ENCODE results near the gene GSTT2B. TPM values are rescaled to one million over a fixed set of nuclear protein-coding genes. Genes with fewer than 3 reads are reported as not detected.

Gene GSTT2B
- polyA plus RNA-seq, 3 donors, result 0.25 to 0.72 TPM; not detected in 1

DNA sequence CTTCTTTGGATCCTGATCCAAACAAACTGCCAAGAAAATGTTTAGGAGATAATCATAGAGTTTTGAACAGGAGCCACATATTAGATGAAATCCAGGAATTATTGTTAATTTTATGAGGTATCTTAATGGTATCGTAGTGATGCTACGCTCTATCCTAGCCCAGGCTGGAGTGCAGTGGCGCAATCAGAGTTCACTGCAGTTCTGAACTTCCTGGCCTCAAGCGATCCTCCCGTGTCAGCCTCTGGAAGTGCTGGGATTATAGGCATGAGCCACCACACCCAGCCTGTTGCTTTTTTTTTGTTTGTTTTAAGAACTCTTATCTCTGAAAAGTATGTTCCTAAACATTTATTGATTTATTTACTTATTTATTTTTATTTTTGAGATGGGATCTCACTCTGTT is 41.9 kb upstream of the GSTT2B start:
- H3K27ac Mint-ChIP-seq, result no peak overlapping the region
- H3K4me3 Mint-ChIP-seq, result no peak overlapping the region
- no peaks in the 10 kb centered on the region for H3K36me3 Mint-ChIP-seq
- no peak for TF ChIP-seq CTCF (IDR thresholded peaks at IDR 0.05)
- Histone ChIP-seq H3K4me3 (replicated peaks in 1 of 3; ENCODE audit: low read depth in 2 of 3, low read length in 3 of 3) (no peak overlapping the region), H3K9me3 (replicated peaks in 1 of 2; ENCODE audit: control insufficient read depth in 1 of 2, insufficient read depth in 1 of 2, low read length in 2 of 2) (no peaks in the 10 kb centered on the region), H4K20me1 (ENCODE audit: insufficient read depth, low read length) (no peaks in the 10 kb centered on the region), H3K27ac (ENCODE audit: low read depth in 1 of 2, low read length in 2 of 2) (no peak overlapping the region), H3K27me3 (ENCODE audit: control insufficient read depth in 2 of 2, insufficient read depth in 2 of 2, low read length in 2 of 2) (no peaks in the 10 kb centered on the region), H2AFZ (ENCODE audit: insufficient read depth, low read depth, low read length, poor library complexity, severe bottlenecking) (no peak overlapping the region), H3K36me3 (replicated peaks in 1 of 2; ENCODE audit: control insufficient read depth in 1 of 2, insufficient read depth in 2 of 2, low read length in 2 of 2) (no peaks in the 10 kb centered on the region), H3K79me2 (ENCODE audit: insufficient read depth, low read length) (no peaks in the 10 kb centered on the region), H3K4me1 (ENCODE audit: control insufficient read depth in 1 of 2, insufficient read depth in 2 of 2, low read length in 2 of 2) (no peaks in the 10 kb centered on the region), H3K4me2 (replicated peaks; ENCODE audit: extremely low read depth, low read length, poor library complexity, severe bottlenecking) (no peak overlapping the region), H3K9ac (ENCODE audit: insufficient read depth, low read length, poor library complexity, severe bottlenecking) (no peak overlapping the region)
- intact Hi-C loops (cut with micrococcal nuclease), result no loop called here
- WGBS (ENCODE audit: insufficient coverage), result 93% methylated on average over 3 of the region's 5 CpGs
- peaks cover 4 to 7% (median 6%) of the 10 kb centered on the region in 3 donors for H3K27me3 Mint-ChIP-seq (ENCODE audit: low read depth in 3 of 3)
- DNase-seq, result no peak
- no peaks in the 10 kb centered on the region for H3K4me1 Mint-ChIP-seq
- peaks cover 0 to 1% (median 0%) of the 10 kb centered on the region in 7 donors for H3K9me3 Mint-ChIP-seq

- intact Hi-C loops (cut with micrococcal nuclease), result no loop called here
- Histone ChIP-seq H3K9ac (ENCODE audit: insufficient read depth, low read length, poor library complexity, severe bottlenecking) (no peak overlapping the region), H2AFZ (ENCODE audit: insufficient read depth, low read depth, low read length, poor library complexity, severe bottlenecking) (no peak overlapping the region), H3K4me2 (replicated peaks; ENCODE audit: extremely low read depth, low read length, poor library complexity, severe bottlenecking) (no peak overlapping the region), H3K27me3 (ENCODE audit: control insufficient read depth in 2 of 2, insufficient read depth in 2 of 2, low read length in 2 of 2) (no peaks in the 10 kb centered on the region), H3K9me3 (replicated peaks in 1 of 2; ENCODE audit: control insufficient read depth in 1 of 2, insufficient read depth in 1 of 2, low read length in 2 of 2) (no peaks in the 10 kb centered on the region), H4K20me1 (ENCODE audit: insufficient read depth, low read length) (no peaks in the 10 kb centered on the region), H3K36me3 (replicated peaks in 1 of 2; ENCODE audit: control insufficient read depth in 1 of 2, insufficient read depth in 2 of 2, low read length in 2 of 2) (no peaks in the 10 kb centered on the region), H3K4me3 (replicated peaks in 1 of 3; ENCODE audit: low read depth in 2 of 3, low read length in 3 of 3) (no peak overlapping the region), H3K27ac (ENCODE audit: low read depth in 1 of 2, low read length in 2 of 2) (no peak overlapping the region), H3K79me2 (ENCODE audit: insufficient read depth, low read length) (no peaks in the 10 kb centered on the region), H3K4me1 (ENCODE audit: control insufficient read depth in 1 of 2, insufficient read depth in 2 of 2, low read length in 2 of 2) (no peaks in the 10 kb centered on the region)
- Mint-ChIP-seq H3K27me3 (ENCODE audit: low read depth in 3 of 3) (peaks cover 4 to 7% (median 6%) of the 10 kb centered on the region in 3 donors), H3K4me1 (no peaks in the 10 kb centered on the region), H3K36me3 (no peaks in the 10 kb centered on the region), H3K4me3 (no peak overlapping the region), H3K27ac (no peak overlapping the region), H3K9me3 (peaks cover 0 to 1% (median 0%) of the 10 kb centered on the region in 7 donors)
- TF ChIP-seq CTCF (IDR thresholded peaks at IDR 0.05), result no peak
- WGBS (ENCODE audit: insufficient coverage), result 93% methylated on average over 3 of the region's 10 CpGs
- no peak for DNase-seq
Observed at GRCh38 chr22:24002272-24002671, 41.3 kb upstream of the GSTT2B start.

All from CD14-positive monocyte (primary cell).